OCI-LY3 (cell line): ENCODE results near the gene ZNF580.

Source experiments
- CTCF ChIP-seq: fragments of 200-600, 300-600 bp; sonication (generic); IDR thresholded peaks from 2 replicates; pipeline ENCODE4 v1.5.1; 2014; ENCODE audit warnings: antibody characterized with exemption, low read length, low read depth
- EZH2phosphoT487 ChIP-seq: fragments of 200-600 bp; shearing (Covaris generic); IDR thresholded peaks from 2 replicates; pipeline ENCODE4 v1.6.1; 2018; ENCODE audit warnings: antibody characterized with exemption, mixed run types, low read depth

- TF ChIP-seq CTCF (no peak), EZH2phosphoT487 (no peak)
Observed at GRCh38 chr19:55672418-55672817, 31.6 kb downstream of the ZNF580 start.
